Measurements from ENCODE around the gene SPTBN1. TPM values are rescaled to one million over a fixed set of nuclear protein-coding genes. Genes with fewer than 3 reads are reported as not detected.

Gene SPTBN1
- total and polyA plus RNA-seq, 2 donors (not counting 3 experiments of a cell fraction or from before 2014, with no cell fraction given): 63.3 to 320 TPM

DNA sequence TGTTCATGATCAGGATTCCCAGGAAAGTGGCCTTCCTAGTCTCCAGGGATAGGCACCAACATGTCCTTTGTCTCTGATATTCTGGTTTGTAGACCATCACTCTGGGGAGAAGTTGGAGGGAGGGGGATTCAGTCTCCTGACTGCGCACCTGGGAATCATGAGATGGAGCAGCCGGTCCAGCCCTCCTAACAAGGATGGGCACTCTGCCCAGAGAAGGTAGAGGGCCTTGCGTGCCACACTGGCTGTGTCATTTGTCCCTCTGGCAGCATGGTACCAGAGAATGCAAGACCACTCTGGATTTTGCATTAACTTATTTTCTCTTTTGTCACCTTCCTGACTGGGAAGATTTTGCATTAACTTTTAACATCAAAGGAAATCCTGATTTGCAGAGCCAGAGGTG, 192.1 kb downstream of the SPTBN1 start:
- dilution Hi-C loops (cut with MboI; ENCODE audit: extremely low pct_ligation_motif_present, low sequenced_read_pairs): no loop called here
- CTCF ChIA-PET: no interaction called here
- no peak for FAIRE-seq

DNA sequence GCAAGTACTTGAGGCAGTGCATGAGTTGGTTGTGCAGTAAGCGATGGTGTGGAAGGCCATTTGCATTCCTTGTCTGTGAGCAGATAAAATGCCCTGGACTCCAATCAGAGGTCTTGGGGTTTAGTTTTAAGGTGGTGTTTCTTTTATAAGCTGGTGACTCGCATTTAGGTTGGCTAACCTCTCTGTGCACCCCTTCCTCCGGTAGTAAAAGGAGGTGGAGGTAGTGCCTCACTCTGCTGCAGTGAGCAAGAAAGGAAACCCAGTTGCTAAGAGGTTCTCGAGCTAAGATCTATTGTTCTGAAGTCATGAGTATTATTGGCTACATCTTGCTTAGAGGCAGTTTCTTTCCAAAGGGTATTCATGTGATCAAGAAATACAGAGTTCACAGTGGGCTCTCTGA, 193.1 kb downstream of the SPTBN1 start:
- BruUV-seq (replicated peaks): no TSS peak
- CTCF ChIA-PET: interaction anchor here (1.0 to 4.1 kb wide), 3 partner anchors 9 to 126 kb away, joined by 3 to 20 read pairs (median 5); no protein-coding TSS in a partner anchor

More for the DNA sequence above, 192.1 kb downstream of the SPTBN1 start:
- POLR2A ChIA-PET: no interaction called here
- no peak for DNase-seq (ENCODE audit: low read depth, low spot score)
- intact Hi-C loops (cut with micrococcal nuclease): no loop called here
- H3K27ac ChIP-seq (ENCODE audit: insufficient read depth, low read depth, low read length): no peak overlapping the region
- no peaks in the 10 kb centered on the region for H4K20me1 ChIP-seq (replicated peaks; ENCODE audit: control insufficient read depth, extremely low read depth, insufficient read depth, low read length)
- no peaks in the 10 kb centered on the region for H3K9me3 ChIP-seq (replicated peaks; ENCODE audit: control insufficient read depth, insufficient read depth, low read length)
- BruUV-seq (replicated peaks): no TSS peak
- H2AFZ ChIP-seq (ENCODE audit: low read depth, low read length): no peak overlapping the region
- H3K9ac ChIP-seq (replicated peaks; ENCODE audit: extremely low read depth, insufficient read depth, low read length): no peak overlapping the region
- H3K27me3 ChIP-seq (ENCODE audit: control insufficient read depth in 2 of 2, insufficient read depth in 2 of 2, low read length in 2 of 2): no peaks in the 10 kb centered on the region
- H3K9me1 ChIP-seq (replicated peaks; ENCODE audit: control insufficient read depth, extremely low read depth, insufficient read depth, low read length): no peaks in the 10 kb centered on the region
- H3K36me3 ChIP-seq (ENCODE audit: control insufficient read depth in 2 of 2, extremely low read depth in 1 of 2, insufficient read depth in 2 of 2, low read length in 2 of 2): peaks cover 67 to 69% of the 10 kb centered on the region in 2 experiments
- H3K4me3 ChIP-seq (replicated peaks in 1 of 3; ENCODE audit: insufficient read depth in 1 of 3, low read depth in 1 of 3, low read length in 3 of 3): no peak overlapping the region
- H3K4me1 ChIP-seq (ENCODE audit: control insufficient read depth, extremely low read depth, insufficient read depth, low read length): no peaks in the 10 kb centered on the region
- H3K79me2 ChIP-seq (ENCODE audit: control insufficient read depth, insufficient read depth, low read length): peaks cover 6% of the 10 kb centered on the region
- H3K4me2 ChIP-seq (ENCODE audit: insufficient read depth, low read length): no peak overlapping the region
- TF ChIP-seq EZH2 (IDR thresholded peaks at IDR 0.05; ENCODE audit: borderline replicate concordance, low read depth, low read length, severe bottlenecking): no peak
- no peak for TF ChIP-seq MYC (IDR thresholded peaks at IDR 0.05; ENCODE audit: low read depth, low read length)
- TF ChIP-seq JUN (IDR thresholded peaks at IDR 0.05; ENCODE audit: borderline replicate concordance, insufficient read depth, insufficient read length, low read depth): no peak

More for the DNA sequence above, 193.1 kb downstream of the SPTBN1 start:
- no peak overlapping the region for H3K4me3 ChIP-seq (replicated peaks in 1 of 3; ENCODE audit: insufficient read depth in 1 of 3, low read depth in 1 of 3, low read length in 3 of 3)
- TF ChIP-seq FOS (IDR thresholded peaks at IDR 0.05; ENCODE audit: borderline replicate concordance, insufficient read depth, low read length) (no peak), POLR2AphosphoS5 (IDR thresholded peaks at IDR 0.05; ENCODE audit: insufficient read depth, low read depth, low read length) (no peak), JUN (IDR thresholded peaks at IDR 0.05; ENCODE audit: borderline replicate concordance, insufficient read depth, insufficient read length, low read depth) (no peak), MYC (IDR thresholded peaks at IDR 0.05; ENCODE audit: low read depth, low read length) (no peak), POLR2A (IDR thresholded peaks at IDR 0.05; ENCODE audit: low read depth, low read length) (no peak), GATA2 (IDR thresholded peaks at IDR 0.05; ENCODE audit: insufficient read depth, insufficient read length, low read depth, low read length) (no peak), EZH2 (IDR thresholded peaks at IDR 0.05; ENCODE audit: borderline replicate concordance, low read depth, low read length, severe bottlenecking) (no peak)
- TF ChIP-seq, protein P1, sequence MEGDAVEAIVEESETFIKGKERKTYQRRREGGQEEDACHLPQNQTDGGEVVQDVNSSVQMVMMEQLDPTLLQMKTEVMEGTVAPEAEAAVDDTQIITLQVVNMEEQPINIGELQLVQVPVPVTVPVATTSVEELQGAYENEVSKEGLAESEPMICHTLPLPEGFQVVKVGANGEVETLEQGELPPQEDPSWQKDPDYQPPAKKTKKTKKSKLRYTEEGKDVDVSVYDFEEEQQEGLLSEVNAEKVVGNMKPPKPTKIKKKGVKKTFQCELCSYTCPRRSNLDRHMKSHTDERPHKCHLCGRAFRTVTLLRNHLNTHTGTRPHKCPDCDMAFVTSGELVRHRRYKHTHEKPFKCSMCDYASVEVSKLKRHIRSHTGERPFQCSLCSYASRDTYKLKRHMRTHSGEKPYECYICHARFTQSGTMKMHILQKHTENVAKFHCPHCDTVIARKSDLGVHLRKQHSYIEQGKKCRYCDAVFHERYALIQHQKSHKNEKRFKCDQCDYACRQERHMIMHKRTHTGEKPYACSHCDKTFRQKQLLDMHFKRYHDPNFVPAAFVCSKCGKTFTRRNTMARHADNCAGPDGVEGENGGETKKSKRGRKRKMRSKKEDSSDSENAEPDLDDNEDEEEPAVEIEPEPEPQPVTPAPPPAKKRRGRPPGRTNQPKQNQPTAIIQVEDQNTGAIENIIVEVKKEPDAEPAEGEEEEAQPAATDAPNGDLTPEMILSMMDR (IDR thresholded peaks at IDR 0.05; ENCODE audit: extremely low read depth in 1 of 2, insufficient read depth in 1 of 2, low read depth in 1 of 2, low read length in 2 of 2): no peak
- TF ChIP-seq, protein P2, sequence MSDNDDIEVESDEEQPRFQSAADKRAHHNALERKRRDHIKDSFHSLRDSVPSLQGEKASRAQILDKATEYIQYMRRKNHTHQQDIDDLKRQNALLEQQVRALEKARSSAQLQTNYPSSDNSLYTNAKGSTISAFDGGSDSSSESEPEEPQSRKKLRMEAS (IDR thresholded peaks at IDR 0.05; ENCODE audit: insufficient read depth, insufficient read length): no peak
- H3K9me3 ChIP-seq (replicated peaks; ENCODE audit: control insufficient read depth, insufficient read depth, low read length): no peaks in the 10 kb centered on the region
- no peak overlapping the region for H3K4me2 ChIP-seq (ENCODE audit: insufficient read depth, low read length)
- H3K9ac ChIP-seq (replicated peaks; ENCODE audit: extremely low read depth, insufficient read depth, low read length): no peak overlapping the region
- no peaks in the 10 kb centered on the region for H3K4me1 ChIP-seq (ENCODE audit: control insufficient read depth, extremely low read depth, insufficient read depth, low read length)
- dilution Hi-C loops (cut with MboI; ENCODE audit: extremely low pct_ligation_motif_present, low sequenced_read_pairs): no loop called here
- peaks cover 6% of the 10 kb centered on the region for H3K79me2 ChIP-seq (ENCODE audit: control insufficient read depth, insufficient read depth, low read length)
- H4K20me1 ChIP-seq (replicated peaks; ENCODE audit: control insufficient read depth, extremely low read depth, insufficient read depth, low read length): no peaks in the 10 kb centered on the region
- no peak overlapping the region for H2AFZ ChIP-seq (ENCODE audit: low read depth, low read length)
- FAIRE-seq: no peak
- peaks cover 68 to 71% of the 10 kb centered on the region in 2 experiments for H3K36me3 ChIP-seq (ENCODE audit: control insufficient read depth in 2 of 2, extremely low read depth in 1 of 2, insufficient read depth in 2 of 2, low read length in 2 of 2)
- no peaks in the 10 kb centered on the region for H3K27me3 ChIP-seq (ENCODE audit: control insufficient read depth in 2 of 2, insufficient read depth in 2 of 2, low read length in 2 of 2)
- POLR2A ChIA-PET: no interaction called here
- no peak overlapping the region for H3K27ac ChIP-seq (ENCODE audit: insufficient read depth, low read depth, low read length)
- H3K9me1 ChIP-seq (replicated peaks; ENCODE audit: control insufficient read depth, extremely low read depth, insufficient read depth, low read length): no peaks in the 10 kb centered on the region
- DNase-seq (ENCODE audit: low read depth, low spot score): no peak
- intact Hi-C loops (cut with micrococcal nuclease): no loop called here
